GM06990 (cell line): ENCODE measurements around the gene SLC25A6.
"Not testable (repeated sequence)": the region's sequence is repeated elsewhere in the genome, so short reads cannot be mapped to it uniquely, and the experiment has no call there.

ENCODE experiments used
- DNase-seq: peaks from one replicate; pipeline ENCODE4 v3.0.0-alpha.2; 2011; ENCODE audit not compliant: insufficient read length; ENCODE audit errors: extremely low read depth
- H3K27me3 ChIP-seq: replicated peaks from 2 replicates; pipeline ENCODE4 v1.6.0; 2011; ENCODE audit warnings: low read length; ENCODE audit not compliant: control insufficient read depth, insufficient read depth
- H3K36me3 ChIP-seq: 2 replicates; pipeline ENCODE4 v1.5.1; 2011; ENCODE audit warnings: low read length; ENCODE audit not compliant: control insufficient read depth, insufficient read depth
- H3K4me3 ChIP-seq: replicated peaks from 2 replicates; pipeline ENCODE4 v1.5.1; 2011; ENCODE audit warnings: low read depth, mild to moderate bottlenecking, control low read depth, low read length
- TF ChIP-seq, protein P1 (sequence below): IDR thresholded peaks from 2 replicates; pipeline ENCODE4 v1.5.1; 2011; ENCODE audit warnings: low read length, control low read depth, mild to moderate bottlenecking, inconsistent platforms; ENCODE audit not compliant: insufficient read depth, poor library complexity, severe bottlenecking

Gene SLC25A6

GRCh38 chrX:1357993-1358392, 33.9 kb downstream of the SLC25A6 start:
- TF ChIP-seq, protein P1, sequence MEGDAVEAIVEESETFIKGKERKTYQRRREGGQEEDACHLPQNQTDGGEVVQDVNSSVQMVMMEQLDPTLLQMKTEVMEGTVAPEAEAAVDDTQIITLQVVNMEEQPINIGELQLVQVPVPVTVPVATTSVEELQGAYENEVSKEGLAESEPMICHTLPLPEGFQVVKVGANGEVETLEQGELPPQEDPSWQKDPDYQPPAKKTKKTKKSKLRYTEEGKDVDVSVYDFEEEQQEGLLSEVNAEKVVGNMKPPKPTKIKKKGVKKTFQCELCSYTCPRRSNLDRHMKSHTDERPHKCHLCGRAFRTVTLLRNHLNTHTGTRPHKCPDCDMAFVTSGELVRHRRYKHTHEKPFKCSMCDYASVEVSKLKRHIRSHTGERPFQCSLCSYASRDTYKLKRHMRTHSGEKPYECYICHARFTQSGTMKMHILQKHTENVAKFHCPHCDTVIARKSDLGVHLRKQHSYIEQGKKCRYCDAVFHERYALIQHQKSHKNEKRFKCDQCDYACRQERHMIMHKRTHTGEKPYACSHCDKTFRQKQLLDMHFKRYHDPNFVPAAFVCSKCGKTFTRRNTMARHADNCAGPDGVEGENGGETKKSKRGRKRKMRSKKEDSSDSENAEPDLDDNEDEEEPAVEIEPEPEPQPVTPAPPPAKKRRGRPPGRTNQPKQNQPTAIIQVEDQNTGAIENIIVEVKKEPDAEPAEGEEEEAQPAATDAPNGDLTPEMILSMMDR = no peak
- H3K4me3 ChIP-seq = no peak overlapping the region
- no peaks in the 10 kb centered on the region for H3K27me3 ChIP-seq
- no peaks in the 10 kb centered on the region; the same call in none of the 2 replicates for H3K36me3 ChIP-seq
- DNase-seq = no peak

DNA sequence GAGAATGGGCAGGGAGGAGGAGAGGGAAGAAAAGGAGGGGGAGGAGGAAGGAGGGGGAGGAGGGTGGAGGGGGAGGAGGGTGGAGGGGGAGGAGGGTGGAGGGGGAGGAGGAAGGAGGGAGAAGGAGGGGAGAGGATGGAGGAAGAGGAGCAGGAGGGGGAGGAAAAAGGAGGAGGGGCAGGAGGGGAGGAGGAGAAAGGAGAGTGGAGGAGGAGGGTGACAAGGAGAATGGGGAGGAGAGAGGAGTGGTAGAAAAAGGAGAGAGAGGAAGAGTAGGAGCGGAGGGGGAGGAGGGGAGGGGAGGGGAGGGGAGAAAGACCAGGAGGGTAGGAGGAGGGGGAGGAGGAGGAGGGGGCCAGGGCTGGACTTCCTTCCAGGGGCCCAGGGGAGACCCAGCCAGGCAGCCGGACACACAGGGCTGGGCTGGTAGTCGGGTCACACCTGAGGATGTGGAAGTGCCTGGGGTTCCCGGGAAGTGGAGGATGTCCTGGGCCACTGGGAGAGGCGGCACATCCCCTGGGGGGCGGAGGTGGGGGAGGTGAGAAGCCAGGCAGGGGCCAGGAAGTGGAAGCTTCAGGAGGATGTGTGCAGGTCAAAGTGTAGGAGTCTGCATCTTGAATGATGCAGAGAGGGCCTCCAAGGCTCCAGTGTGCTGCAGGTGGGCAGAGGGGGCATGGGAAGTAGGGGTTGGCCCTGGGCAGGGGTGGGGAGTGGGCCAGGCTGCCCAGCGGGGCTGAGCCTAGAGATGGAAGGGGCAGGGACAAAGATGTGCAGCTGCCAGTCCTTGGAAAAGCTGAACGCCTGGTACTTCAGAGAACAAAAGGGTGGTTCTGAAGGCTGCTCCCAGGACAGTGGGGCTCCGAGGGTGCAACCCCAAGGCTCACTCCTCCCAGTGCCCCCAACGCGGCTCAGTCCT, 36.5 kb downstream of the SLC25A6 start:
- Histone ChIP-seq H3K27me3 (no peaks in the 10 kb centered on the region), H3K36me3 (peaks cover 5% of the 10 kb centered on the region), H3K4me3 (no peak overlapping the region)
- DNase-seq = no peak
- TF ChIP-seq, protein P1 = no peak

DNA sequence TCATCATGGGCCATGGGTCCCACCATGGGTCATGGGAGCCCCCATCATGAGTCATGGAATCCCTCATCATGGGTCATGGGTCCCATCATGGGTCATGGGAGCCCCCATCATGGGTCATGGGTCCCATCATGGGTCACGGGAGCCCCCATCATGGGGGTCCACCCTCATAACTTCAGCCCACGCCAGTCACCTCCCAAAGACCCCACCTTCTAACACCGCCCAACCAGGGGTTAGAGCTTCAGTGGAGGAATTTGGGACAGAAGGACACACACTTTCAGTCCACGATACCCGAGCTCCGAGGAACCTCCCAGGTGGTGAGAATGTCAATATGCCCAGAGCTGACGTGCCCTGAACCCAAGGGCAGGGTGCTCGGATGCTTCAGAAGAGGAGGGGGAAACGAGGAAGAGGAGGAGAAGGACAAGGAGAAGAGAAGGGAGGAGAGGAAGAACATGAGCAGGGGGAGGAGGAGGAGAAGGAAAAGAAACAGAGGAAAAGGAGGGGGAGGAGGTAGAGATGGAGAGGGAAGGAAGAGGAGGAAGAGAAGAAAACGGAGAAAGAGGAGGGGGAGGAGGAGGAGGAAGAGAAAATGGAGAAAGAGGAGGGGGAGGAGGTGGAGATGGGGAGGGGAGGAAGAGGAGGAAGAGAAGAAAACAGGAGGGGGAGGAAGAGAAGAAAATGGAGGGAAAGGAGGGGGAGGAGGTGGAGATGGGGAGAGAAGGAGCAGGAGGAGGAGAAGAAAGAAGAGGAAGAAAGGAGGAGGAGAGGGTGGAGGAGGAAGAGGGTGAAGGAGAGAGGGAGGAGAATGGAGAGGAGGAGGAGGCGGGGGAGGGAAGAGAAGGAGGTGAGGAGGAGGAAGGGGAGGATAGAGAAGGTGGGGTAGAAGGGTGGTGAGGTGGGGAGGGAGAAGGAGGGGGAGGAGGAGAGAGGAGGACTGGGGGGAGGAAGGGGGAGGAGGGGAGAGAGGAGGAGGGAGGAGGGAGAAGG, 37.6 kb downstream of the SLC25A6 start:
- H3K36me3 ChIP-seq = peaks cover 5% of the 10 kb centered on the region
- TF ChIP-seq, protein P1 = no peak
- no peak overlapping the region for H3K4me3 ChIP-seq

DNA sequence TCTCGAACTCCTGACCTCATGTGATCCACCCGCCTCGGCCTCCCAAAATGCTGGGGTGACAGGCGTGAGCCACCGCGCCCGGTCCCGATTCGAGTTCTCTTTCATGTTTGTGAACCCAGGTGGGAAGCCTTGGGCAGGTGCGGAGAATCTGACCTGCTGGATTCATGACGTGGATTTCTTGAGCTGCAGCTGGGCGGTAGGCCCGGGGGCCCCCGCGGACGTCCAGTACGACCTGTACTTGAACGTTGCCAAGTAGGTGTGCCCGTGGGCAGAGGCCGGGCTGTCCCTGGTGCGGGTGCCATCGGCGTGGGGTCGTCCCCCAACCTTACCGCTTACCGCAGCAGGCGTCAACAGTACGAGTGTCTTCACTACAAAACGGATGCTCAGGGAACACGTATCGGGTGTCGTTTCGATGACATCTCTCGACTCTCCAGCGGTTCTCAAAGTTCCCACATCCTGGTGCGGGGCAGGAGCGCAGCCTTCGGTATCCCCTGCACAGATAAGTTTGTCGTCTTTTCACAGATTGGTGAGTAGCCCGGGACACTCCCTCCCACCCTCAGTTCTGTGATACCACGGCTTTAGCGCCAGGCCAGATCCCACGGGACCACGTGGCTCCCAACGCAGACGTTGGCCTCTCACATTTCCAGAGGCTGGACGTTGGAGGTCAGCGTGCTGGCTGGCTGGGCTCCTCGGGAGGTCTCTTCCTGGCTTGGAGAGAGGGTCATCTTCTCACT, 39.8 kb downstream of the SLC25A6 start:
- TF ChIP-seq, protein P1 = no peak
- H3K4me3 ChIP-seq = no peak overlapping the region
- DNase-seq = no peak
- no peaks in the 10 kb centered on the region for H3K27me3 ChIP-seq
- H3K36me3 ChIP-seq = peaks cover 5% of the 10 kb centered on the region

More for the DNA sequence above, 37.6 kb downstream of the SLC25A6 start:
- DNase-seq = no peak
- H3K27me3 ChIP-seq = no peaks in the 10 kb centered on the region

DNA sequence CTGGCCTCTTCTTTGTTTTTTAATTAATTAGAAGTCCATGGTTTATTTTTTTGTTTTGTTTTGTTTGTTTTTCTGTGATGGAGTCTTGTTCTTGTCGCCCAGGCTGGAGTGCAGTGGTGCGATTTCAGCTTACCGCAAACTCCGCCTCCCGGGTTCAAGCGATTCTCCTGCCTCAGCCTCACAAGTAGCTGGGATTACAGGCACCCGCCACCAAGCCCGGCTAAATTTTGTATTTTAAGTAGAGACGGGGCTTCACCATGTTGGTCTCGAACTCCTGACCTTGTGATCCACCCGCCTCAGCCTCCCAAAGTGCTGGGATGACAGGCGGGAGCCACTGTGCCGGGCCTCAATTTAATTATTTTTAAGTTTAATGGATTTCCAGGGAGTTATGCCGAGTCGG, 42.3 kb downstream of the SLC25A6 start:
- not testable (repeated sequence) for H3K27me3 ChIP-seq, H3K36me3 ChIP-seq, DNase-seq, H3K4me3 ChIP-seq
